ENCODE data around the gene SLC16A3. TPM values are rescaled to one million over a fixed set of nuclear protein-coding genes. Genes with fewer than 3 reads are reported as not detected.

The SLC16A3 gene
- total and polyA plus RNA-seq, 2 experiments from 2014 or later = 3.5 to 10.6 TPM

DNA sequence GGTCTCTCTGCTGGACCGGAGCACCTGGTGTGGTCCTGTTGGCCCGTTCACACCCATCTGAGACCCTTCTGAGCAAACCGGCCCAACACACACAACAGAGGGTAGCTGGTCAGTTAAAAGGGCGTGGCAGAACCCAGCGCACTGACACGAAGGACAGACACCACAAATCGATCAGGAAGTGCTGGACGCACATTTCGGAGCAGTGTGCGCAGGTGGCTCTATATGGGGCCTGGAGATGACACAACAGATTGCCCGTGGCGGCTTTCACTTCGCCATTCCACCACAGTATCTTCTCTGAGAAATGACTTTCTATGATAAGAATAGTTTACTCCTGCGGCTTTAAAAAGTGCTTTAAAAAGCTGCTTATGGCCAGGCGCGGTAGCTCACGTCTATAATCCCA lies 28.7 kb upstream of the SLC16A3 start:
- H3K27ac Mint-ChIP-seq = no peak overlapping the region
- Histone ChIP-seq H3K9me2 (ENCODE audit: insufficient read depth) (no peaks in the 10 kb centered on the region), H3K4me3 (no peak overlapping the region), H3K27ac (ENCODE audit: low read depth) (no peak overlapping the region), H4K20me1 (replicated peaks; ENCODE audit: insufficient read depth) (0 out of 2 replicates have a peak, but pooled peaks cover 2% of the 10 kb centered on the region), H3K27me3 (ENCODE audit: insufficient read depth) (no peaks in the 10 kb centered on the region), H3K79me2 (replicated peaks; ENCODE audit: insufficient read depth) (no peaks in the 10 kb centered on the region), H3K4me2 (no peak overlapping the region), H3K36me3 (ENCODE audit: insufficient read depth) (no peaks in the 10 kb centered on the region), H3K4me1 (ENCODE audit: insufficient read depth) (no peaks in the 10 kb centered on the region), H3F3A (replicated peaks; ENCODE audit: low read depth) (no peaks in the 10 kb centered on the region), H2AFZ (no peak overlapping the region)
- no peak for ATAC-seq
- H3K36me3 Mint-ChIP-seq (ENCODE audit: low read depth) = peaks cover 6% of the 10 kb centered on the region; the same call in 1 of the 3 replicates
- no peaks in the 10 kb centered on the region for H3K9me3 Mint-ChIP-seq
- H3K4me3 Mint-ChIP-seq = no peak overlapping the region
- no peak for DNase-seq (ENCODE audit: low spot score)
- no peaks in the 10 kb centered on the region for H3K27me3 Mint-ChIP-seq (ENCODE audit: insufficient read depth, low read depth, poor library complexity)
- no peaks in the 10 kb centered on the region for H3K4me1 Mint-ChIP-seq
- TF ChIP-seq, protein P1, sequence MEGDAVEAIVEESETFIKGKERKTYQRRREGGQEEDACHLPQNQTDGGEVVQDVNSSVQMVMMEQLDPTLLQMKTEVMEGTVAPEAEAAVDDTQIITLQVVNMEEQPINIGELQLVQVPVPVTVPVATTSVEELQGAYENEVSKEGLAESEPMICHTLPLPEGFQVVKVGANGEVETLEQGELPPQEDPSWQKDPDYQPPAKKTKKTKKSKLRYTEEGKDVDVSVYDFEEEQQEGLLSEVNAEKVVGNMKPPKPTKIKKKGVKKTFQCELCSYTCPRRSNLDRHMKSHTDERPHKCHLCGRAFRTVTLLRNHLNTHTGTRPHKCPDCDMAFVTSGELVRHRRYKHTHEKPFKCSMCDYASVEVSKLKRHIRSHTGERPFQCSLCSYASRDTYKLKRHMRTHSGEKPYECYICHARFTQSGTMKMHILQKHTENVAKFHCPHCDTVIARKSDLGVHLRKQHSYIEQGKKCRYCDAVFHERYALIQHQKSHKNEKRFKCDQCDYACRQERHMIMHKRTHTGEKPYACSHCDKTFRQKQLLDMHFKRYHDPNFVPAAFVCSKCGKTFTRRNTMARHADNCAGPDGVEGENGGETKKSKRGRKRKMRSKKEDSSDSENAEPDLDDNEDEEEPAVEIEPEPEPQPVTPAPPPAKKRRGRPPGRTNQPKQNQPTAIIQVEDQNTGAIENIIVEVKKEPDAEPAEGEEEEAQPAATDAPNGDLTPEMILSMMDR (conservative IDR thresholded peaks at IDR 0.05; ENCODE audit: low read depth in 2 of 2) = no peak
- TF ChIP-seq, protein P2, sequence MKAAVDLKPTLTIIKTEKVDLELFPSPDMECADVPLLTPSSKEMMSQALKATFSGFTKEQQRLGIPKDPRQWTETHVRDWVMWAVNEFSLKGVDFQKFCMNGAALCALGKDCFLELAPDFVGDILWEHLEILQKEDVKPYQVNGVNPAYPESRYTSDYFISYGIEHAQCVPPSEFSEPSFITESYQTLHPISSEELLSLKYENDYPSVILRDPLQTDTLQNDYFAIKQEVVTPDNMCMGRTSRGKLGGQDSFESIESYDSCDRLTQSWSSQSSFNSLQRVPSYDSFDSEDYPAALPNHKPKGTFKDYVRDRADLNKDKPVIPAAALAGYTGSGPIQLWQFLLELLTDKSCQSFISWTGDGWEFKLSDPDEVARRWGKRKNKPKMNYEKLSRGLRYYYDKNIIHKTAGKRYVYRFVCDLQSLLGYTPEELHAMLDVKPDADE (IDR thresholded peaks at IDR 0.05) = no peak

DNA sequence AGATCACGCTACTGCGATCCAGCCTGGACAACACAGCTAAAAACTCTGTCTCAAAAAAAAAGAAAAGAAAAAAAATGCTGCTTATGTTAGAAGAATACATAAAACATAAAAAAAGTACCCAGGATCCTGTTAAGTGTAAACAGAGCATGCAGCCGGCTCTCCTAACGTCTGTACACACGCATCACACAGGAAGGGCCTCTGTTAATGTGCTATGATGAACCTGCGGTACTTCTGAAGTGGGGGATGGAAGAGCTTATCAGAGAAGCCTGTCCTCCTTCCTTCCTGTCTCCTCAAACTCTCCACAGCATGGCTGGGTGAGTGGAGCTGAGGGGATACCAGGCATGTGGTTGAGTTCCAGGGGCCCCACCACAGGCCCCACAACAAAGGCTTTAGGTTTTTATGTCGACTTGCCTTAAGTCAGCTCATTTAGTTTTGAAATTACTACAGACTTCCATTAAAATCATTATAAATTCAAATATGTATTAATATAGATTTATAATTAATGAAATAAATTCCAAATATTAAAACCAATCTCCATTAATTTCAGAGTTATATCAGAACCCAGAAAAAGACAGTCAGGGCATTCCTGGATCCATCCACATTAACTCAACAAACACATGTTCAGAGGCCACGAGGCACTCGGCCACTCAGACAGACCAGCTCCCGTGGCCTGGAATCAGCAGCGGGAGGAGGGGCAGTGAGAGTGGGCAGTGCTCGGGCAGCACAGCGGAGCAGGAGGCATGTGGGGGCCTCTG lies 27.9 kb upstream of the SLC16A3 start:
- no peaks in the 10 kb centered on the region for H3K4me1 ChIP-seq (ENCODE audit: insufficient read depth)
- DNase-seq (ENCODE audit: low spot score) (no peak), ATAC-seq (no peak)
- H3K9me2 ChIP-seq (ENCODE audit: insufficient read depth) = no peaks in the 10 kb centered on the region
- H3K36me3 ChIP-seq (ENCODE audit: insufficient read depth) = no peaks in the 10 kb centered on the region
- Mint-ChIP-seq H3K27ac (no peak overlapping the region), H3K9me3 (no peaks in the 10 kb centered on the region), H3K4me1 (no peaks in the 10 kb centered on the region), H3K4me3 (no peak overlapping the region), H3K27me3 (ENCODE audit: insufficient read depth, low read depth, poor library complexity) (peaks cover 1% of the 10 kb centered on the region), H3K36me3 (ENCODE audit: low read depth) (peaks cover 6% of the 10 kb centered on the region; the same call in 1 of the 3 replicates)
- no peak overlapping the region for H3K27ac ChIP-seq (ENCODE audit: low read depth)
- H2AFZ ChIP-seq = no peak overlapping the region
- H3K4me2 ChIP-seq = no peak overlapping the region
- 0 out of 2 replicates have a peak, but pooled peaks cover 2% of the 10 kb centered on the region for H4K20me1 ChIP-seq (replicated peaks; ENCODE audit: insufficient read depth)
- H3K27me3 ChIP-seq (ENCODE audit: insufficient read depth) = no peaks in the 10 kb centered on the region
- H3K79me2 ChIP-seq (replicated peaks; ENCODE audit: insufficient read depth) = no peaks in the 10 kb centered on the region
- no peak overlapping the region for H3K4me3 ChIP-seq
- H3F3A ChIP-seq (replicated peaks; ENCODE audit: low read depth) = no peaks in the 10 kb centered on the region
- TF ChIP-seq JUNB (IDR thresholded peaks at IDR 0.05; ENCODE audit: unreplicated experiment) (no peak), POLR2AphosphoS5 (IDR thresholded peaks at IDR 0.05; ENCODE audit: low read depth) (no peak), ZNF331 (CRISPR knock-in tag; IDR thresholded peaks at IDR 0.05; ENCODE audit: low read depth) (no peak), CREB1 (CRISPR knock-in tag; IDR thresholded peaks at IDR 0.05; ENCODE audit: low read depth) (no peak), EZH2phosphoT487 (IDR thresholded peaks at IDR 0.05; ENCODE audit: unreplicated experiment) (no peak), ZNF114 (CRISPR knock-in tag; IDR thresholded peaks at IDR 0.05) (no peak), EZH2 (IDR thresholded peaks at IDR 0.05; ENCODE audit: low read depth, unreplicated experiment) (no peak)
- TF ChIP-seq, protein P2 (IDR thresholded peaks at IDR 0.05) = no peak
- TF ChIP-seq, protein P3, sequence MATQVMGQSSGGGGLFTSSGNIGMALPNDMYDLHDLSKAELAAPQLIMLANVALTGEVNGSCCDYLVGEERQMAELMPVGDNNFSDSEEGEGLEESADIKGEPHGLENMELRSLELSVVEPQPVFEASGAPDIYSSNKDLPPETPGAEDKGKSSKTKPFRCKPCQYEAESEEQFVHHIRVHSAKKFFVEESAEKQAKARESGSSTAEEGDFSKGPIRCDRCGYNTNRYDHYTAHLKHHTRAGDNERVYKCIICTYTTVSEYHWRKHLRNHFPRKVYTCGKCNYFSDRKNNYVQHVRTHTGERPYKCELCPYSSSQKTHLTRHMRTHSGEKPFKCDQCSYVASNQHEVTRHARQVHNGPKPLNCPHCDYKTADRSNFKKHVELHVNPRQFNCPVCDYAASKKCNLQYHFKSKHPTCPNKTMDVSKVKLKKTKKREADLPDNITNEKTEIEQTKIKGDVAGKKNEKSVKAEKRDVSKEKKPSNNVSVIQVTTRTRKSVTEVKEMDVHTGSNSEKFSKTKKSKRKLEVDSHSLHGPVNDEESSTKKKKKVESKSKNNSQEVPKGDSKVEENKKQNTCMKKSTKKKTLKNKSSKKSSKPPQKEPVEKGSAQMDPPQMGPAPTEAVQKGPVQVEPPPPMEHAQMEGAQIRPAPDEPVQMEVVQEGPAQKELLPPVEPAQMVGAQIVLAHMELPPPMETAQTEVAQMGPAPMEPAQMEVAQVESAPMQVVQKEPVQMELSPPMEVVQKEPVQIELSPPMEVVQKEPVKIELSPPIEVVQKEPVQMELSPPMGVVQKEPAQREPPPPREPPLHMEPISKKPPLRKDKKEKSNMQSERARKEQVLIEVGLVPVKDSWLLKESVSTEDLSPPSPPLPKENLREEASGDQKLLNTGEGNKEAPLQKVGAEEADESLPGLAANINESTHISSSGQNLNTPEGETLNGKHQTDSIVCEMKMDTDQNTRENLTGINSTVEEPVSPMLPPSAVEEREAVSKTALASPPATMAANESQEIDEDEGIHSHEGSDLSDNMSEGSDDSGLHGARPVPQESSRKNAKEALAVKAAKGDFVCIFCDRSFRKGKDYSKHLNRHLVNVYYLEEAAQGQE (IDR thresholded peaks at IDR 0.05; ENCODE audit: unreplicated experiment) = no peak

All from GM23338 (cell line).